ENCODE data around the gene ZNHIT3.

DNA sequence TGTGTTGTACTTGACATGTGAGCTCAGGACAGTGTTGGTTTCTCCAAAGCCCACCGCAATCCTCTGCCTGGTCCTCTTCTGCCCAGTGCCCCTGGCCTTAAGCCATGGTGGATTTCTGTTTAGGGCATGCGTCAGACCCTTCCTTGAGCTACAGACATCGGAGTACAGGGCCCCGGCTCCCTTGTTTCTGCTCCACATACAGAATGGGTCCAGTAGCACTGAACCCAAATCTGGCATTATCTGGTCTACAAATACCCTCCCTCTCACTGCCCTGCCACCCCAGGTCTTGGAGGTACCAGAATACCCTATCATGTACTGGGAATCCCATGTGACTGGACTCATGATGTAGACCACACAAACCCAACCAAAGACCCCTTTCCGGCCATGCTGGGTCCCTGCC is 27.4 kb upstream of the ZNHIT3 start:
- no peak for TF ChIP-seq EZH2 (IDR thresholded peaks at IDR 0.05; ENCODE audit: low read length, missing control alignments)
- TF ChIP-seq, protein P1, sequence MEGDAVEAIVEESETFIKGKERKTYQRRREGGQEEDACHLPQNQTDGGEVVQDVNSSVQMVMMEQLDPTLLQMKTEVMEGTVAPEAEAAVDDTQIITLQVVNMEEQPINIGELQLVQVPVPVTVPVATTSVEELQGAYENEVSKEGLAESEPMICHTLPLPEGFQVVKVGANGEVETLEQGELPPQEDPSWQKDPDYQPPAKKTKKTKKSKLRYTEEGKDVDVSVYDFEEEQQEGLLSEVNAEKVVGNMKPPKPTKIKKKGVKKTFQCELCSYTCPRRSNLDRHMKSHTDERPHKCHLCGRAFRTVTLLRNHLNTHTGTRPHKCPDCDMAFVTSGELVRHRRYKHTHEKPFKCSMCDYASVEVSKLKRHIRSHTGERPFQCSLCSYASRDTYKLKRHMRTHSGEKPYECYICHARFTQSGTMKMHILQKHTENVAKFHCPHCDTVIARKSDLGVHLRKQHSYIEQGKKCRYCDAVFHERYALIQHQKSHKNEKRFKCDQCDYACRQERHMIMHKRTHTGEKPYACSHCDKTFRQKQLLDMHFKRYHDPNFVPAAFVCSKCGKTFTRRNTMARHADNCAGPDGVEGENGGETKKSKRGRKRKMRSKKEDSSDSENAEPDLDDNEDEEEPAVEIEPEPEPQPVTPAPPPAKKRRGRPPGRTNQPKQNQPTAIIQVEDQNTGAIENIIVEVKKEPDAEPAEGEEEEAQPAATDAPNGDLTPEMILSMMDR (conservative IDR thresholded peaks at IDR 0.05 in 1 of 2, IDR thresholded peaks at IDR 0.05 in 1 of 2; ENCODE audit: low read depth in 1 of 2, low read length in 2 of 2): no peak

All from fibroblast of lung (primary cell).